ENCODE data around the gene THSD7B. TPM values are rescaled to one million over a fixed set of nuclear protein-coding genes. Genes with fewer than 3 reads are reported as not detected.

THSD7B gene
- total RNA-seq, 2 donors from 2014 or later = 0.95 to 12.7 TPM

GRCh38 chr2:136985044-136985443 lies 219.7 kb downstream of the THSD7B start:
- Histone ChIP-seq H3K4me1 (ENCODE audit: control insufficient read depth in 1 of 2, low read depth in 2 of 2) (no peaks in the 10 kb centered on the region), H3K36me3 (peaks cover 3% of the 10 kb centered on the region), H3K27me3 (replicated peaks; ENCODE audit: insufficient read depth) (no peaks in the 10 kb centered on the region), H3K9me3 (no peaks in the 10 kb centered on the region), H3K27ac (no peak overlapping the region), H3K4me3 (no peak overlapping the region)
- no peak for ATAC-seq (ENCODE audit: insufficient number of reproducible peaks, low FRiP score, low read depth)
- TF ChIP-seq CTCF (IDR thresholded peaks at IDR 0.05) = no peak
- no peak for DNase-seq (ENCODE audit: low spot score)

GRCh38 chr2:136986605-136987221 lies 221.4 kb downstream of the THSD7B start:
- ATAC-seq (ENCODE audit: insufficient number of reproducible peaks, low FRiP score, low read depth) = no peak

GRCh38 chr2:136990316-136990715 lies 225.0 kb downstream of the THSD7B start:
- H3K4me3 ChIP-seq = no peak overlapping the region
- H3K36me3 ChIP-seq = no peaks in the 10 kb centered on the region
- no peak for TF ChIP-seq CTCF (IDR thresholded peaks at IDR 0.05)
- no peaks in the 10 kb centered on the region for H3K4me1 ChIP-seq (ENCODE audit: control insufficient read depth in 1 of 2, low read depth in 2 of 2)
- H3K9me3 ChIP-seq = no peaks in the 10 kb centered on the region
- no peak overlapping the region for H3K27ac ChIP-seq
- ATAC-seq (ENCODE audit: insufficient number of reproducible peaks, low FRiP score, low read depth) (no peak), DNase-seq (ENCODE audit: low spot score) (no peak)
- H3K27me3 ChIP-seq (replicated peaks; ENCODE audit: insufficient read depth) = no peaks in the 10 kb centered on the region

More at GRCh38 chr2:136986605-136987221, 221.4 kb downstream of the THSD7B start:
- Histone ChIP-seq H3K4me3 (no peak overlapping the region), H3K4me1 (ENCODE audit: control insufficient read depth in 1 of 2, low read depth in 2 of 2) (no peaks in the 10 kb centered on the region), H3K9me3 (no peaks in the 10 kb centered on the region), H3K27me3 (replicated peaks; ENCODE audit: insufficient read depth) (no peaks in the 10 kb centered on the region), H3K36me3 (peaks cover under 1% of the 10 kb centered on the region), H3K27ac (no peak overlapping the region)
- no peak for TF ChIP-seq CTCF (IDR thresholded peaks at IDR 0.05)
- no peak for DNase-seq (ENCODE audit: low spot score)

- no peak for ATAC-seq (ENCODE audit: insufficient number of reproducible peaks, low FRiP score, low read depth)
- H3K9me3 ChIP-seq = no peaks in the 10 kb centered on the region
- H3K27ac ChIP-seq = no peak overlapping the region
- H3K27me3 ChIP-seq (replicated peaks; ENCODE audit: insufficient read depth) = no peaks in the 10 kb centered on the region
- DNase-seq (ENCODE audit: low spot score) = no peak
- H3K36me3 ChIP-seq = no peaks in the 10 kb centered on the region
- TF ChIP-seq CTCF (IDR thresholded peaks at IDR 0.05) = no peak
- no peaks in the 10 kb centered on the region for H3K4me1 ChIP-seq (ENCODE audit: control insufficient read depth in 1 of 2, low read depth in 2 of 2)
- H3K4me3 ChIP-seq = no peak overlapping the region
These were observed 229.4 kb downstream of the THSD7B start for GRCh38 chr2:136994793-136995192.

GRCh38 chr2:136997557-136997956 lies 232.2 kb downstream of the THSD7B start:
- Histone ChIP-seq H3K27me3 (replicated peaks; ENCODE audit: insufficient read depth) (no peaks in the 10 kb centered on the region), H3K36me3 (no peaks in the 10 kb centered on the region), H3K4me1 (ENCODE audit: control insufficient read depth in 1 of 2, low read depth in 2 of 2) (no peaks in the 10 kb centered on the region), H3K27ac (no peak overlapping the region), H3K9me3 (no peaks in the 10 kb centered on the region), H3K4me3 (no peak overlapping the region)
- no peak for DNase-seq (ENCODE audit: low spot score)
- no peak for ATAC-seq (ENCODE audit: insufficient number of reproducible peaks, low FRiP score, low read depth)
- TF ChIP-seq CTCF (IDR thresholded peaks at IDR 0.05) = no peak
